ENCODE data around the gene RPL28.

RPL28 gene

DNA sequence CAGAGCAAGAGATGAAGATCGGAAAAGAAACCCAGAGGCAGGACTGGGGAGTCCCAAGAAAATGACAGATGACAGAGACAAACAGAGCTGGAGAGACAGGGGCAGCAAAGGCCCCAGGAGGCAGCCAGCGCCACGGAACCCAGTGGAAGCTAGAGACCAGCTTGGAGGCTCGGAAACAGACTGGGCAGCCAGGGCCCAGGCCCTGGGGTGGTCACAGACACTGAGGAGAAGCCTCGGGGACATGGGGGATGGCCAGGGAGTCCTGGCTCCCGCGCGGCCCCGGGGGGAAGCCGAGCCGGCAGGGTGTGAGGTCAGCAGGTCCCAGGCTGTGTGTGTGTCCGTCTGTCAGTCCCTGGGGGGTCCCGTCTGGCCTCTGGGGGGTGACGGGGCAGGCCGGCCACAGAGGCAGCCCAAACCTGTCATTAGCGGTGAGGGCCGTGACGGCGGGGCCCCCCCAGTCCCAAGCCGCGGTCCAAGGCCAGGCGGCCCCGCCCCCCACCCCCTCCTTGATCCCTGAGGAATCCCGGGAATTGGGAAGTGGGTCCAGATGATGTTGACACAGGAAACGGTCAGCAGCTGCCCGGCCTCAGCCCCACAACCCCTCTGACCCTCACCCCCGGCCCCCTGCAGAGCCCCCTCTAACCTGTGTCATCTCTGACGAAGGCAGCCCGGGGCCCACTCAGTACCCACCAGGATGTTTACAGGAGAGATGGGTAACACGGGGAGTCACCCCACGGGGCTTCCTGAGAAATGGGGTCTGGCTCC lies 11.6 kb upstream of the RPL28 start:
- DNase-seq: no peak

GRCh38 chr19:55376241-55376933 lies 9.3 kb upstream of the RPL28 start, which contains the start of gene TMEM190:
TMEM190 (plus strand) TSS chr19:55376826; CDS start chr19:55376854, 28 bp downstream.
- DNase-seq: no peak

DNA sequence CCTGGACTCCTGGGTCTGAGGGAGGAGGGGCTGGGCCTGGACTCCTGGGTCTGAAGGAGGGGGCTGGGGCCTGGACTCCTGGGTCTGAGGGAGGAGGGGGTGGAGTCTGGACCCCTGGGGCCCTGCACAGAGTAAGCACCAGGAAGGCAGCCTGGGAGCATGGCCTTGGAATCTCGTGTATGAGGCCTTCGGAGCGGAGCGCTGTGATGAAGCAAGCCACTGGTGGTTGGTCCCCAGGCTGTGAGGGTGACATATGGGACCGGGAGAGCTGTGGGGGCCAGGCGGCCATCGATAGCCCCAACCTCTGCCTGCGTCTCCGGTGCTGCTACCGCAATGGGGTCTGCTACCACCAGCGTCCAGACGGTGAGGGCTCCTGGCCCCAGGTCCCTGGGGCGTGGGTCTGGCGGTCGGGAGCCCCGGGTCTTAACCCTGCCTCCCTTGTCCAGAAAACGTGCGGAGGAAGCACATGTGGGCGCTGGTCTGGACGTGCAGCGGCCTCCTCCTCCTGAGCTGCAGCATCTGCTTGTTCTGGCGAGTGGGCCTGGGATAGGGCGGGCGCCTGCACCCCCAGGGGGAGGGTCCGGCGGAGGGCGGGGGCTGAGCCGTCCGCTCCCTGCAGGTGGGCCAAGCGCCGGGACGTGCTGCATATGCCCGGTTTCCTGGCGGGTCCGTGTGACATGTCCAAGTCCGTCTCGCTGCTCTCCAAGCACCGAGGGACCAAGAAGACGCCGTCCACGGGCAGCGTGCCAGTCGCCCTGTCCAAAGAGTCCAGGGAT lies 8.2 kb upstream of the RPL28 start:
- no peak for DNase-seq

GRCh38 chr19:55379174-55379573 lies 6.6 kb upstream of the RPL28 start:
- no peak for DNase-seq

- no peak for DNase-seq
Observed at GRCh38 chr19:55382013-55382412, 3.7 kb upstream of the RPL28 start.

GRCh38 chr19:55382522-55383054 lies 3.1 kb upstream of the RPL28 start:
- no peak for DNase-seq

- DNase-seq: peak; percentile 38
Observed at GRCh38 chr19:55383279-55384130, 2.2 kb upstream of the RPL28 start.

DNA sequence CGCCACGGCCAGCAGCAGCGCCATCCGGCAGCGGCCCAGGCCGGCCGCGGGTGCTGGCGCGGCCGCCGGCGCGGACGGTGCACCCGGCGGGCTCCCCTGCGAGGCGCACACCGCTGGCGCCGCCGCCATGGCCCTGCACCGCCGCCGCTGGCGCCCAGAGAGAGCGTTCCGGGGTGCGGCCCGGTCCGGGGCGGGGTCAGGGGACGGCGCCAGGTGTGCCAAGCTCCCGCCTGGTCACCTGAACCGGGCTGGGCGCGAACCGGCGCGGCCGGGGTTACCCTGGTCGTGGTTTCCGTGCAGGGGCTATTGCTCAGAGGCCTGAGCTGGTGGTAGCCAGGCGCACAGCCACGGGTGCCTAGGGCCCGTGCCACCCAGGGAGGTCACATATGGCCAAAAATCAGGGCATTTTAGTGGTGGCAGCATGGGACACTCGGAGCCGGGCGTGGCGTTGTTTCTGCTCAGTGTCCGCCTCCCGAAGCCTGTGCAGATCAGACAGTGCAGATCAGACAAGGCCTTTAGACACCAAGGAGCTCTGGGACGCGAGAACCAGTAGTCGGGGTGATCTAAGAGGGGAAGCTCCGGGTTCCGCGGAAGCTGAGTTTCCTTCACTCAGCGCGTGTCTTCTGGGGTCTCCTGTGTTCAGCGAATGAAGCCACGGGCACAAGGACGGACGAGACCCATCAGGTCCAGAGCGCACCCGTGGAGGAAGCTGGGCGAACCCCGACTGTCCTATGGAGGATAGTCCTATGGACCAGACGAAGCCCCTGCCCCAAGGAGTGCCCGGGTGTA lies 1.4 kb upstream of the RPL28 start, which contains the start of gene TMEM238:
TMEM238 (minus strand) TSS at position 162 of the 789 bp plus-strand sequence; CDS start at position 129, 33 bp downstream.
- DNase-seq: peak; percentile 42

GRCh38 chr19:55384920-55385723 lies 610 bp upstream of the RPL28 start:
- peak; percentile 99 for DNase-seq

GRCh38 chr19:55386493-55386971 lies 800 bp downstream of the RPL28 start:
- DNase-seq: no peak

- no peak for DNase-seq
Observed at GRCh38 chr19:55387736-55388497, 2.2 kb downstream of the RPL28 start.

- no peak for DNase-seq
Observed at GRCh38 chr19:55389386-55390317, 3.9 kb downstream of the RPL28 start.

GRCh38 chr19:55390461-55390880 lies 4.7 kb downstream of the RPL28 start:
- DNase-seq: no peak

GRCh38 chr19:55391191-55391670 lies 5.5 kb downstream of the RPL28 start:
- DNase-seq: no peak

DNA sequence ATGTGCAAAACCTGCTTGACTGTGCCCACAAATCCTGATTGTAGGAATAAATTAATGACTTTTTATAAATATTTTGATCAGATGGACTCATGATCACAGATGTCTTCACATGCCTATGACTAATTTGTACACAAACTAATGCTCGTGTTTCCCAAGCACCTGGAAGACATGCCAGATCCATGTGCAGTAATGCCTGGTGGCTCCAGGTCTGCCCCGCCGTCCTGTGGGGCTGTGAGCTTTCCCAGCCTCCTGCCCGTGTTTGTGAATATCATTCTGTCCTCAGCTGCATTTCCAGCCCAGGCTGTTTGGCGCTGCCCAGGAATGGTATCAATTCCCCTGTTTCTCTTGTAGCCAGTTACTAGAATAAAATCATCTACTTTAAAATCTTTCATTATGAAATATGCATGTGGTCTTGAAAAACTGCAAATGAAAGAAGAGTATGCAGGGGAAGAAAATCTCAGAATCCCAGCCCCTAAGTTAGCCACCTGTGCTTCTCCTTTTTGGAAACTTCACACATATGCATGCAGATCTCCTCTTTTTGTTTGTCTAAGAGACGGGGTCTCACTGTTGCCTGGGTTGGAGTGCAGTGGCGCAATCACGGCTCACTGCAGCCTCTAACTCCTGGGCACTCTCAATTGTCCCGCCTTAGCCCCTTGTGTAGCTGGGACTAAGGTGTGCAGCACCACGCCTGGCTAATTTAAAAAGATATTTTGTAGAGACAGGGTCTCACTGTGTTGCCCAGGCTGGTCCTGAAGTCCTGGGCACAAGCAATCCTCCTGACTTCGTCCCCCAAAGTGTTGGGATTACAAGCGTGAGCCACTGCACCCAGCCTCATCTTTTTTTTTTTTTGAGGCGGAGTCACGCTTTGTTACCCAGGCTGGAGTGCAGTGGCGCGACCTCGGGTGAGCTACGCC lies 6.2 kb downstream of the RPL28 start:
- DNase-seq: no peak

GRCh38 chr19:55392820-55393761 lies 7.4 kb downstream of the RPL28 start:
- no peak for DNase-seq
